HL-60 (cell line): Measurements from ENCODE around the gene TMEM45A.

Experiments used
- DNase-seq, 2 experiments: peaks; one replicate each; pipeline ENCODE4 v3.0.0-alpha.2; 2010 to 2020; ENCODE audit warnings: low read depth in 1 of 2, low spot score in 1 of 2
- H3K27ac ChIP-seq: fragments of 250-450 bp; sonication (Bioruptor Pico); replicated peaks from 2 replicates; pipeline ENCODE4 v1.5.1; 2020; ENCODE audit warnings: mild to moderate bottlenecking, moderate library complexity
- H3K27me3 ChIP-seq: fragments of 250-450 bp; sonication (Bioruptor Pico); 2 replicates; pipeline ENCODE4 v1.5.1; 2021; ENCODE audit warnings: mild to moderate bottlenecking, moderate library complexity; ENCODE audit not compliant: insufficient read depth, poor library complexity, severe bottlenecking
- H3K4me3 ChIP-seq: replicated peaks from 2 replicates; pipeline ENCODE4 v1.5.1; 2011; ENCODE audit warnings: mild to moderate bottlenecking, control low read depth, low read length; ENCODE audit not compliant: insufficient read depth
- GABPA ChIP-seq: IDR thresholded peaks from 2 replicates; pipeline ENCODE4 v1.6.1; 2012; ENCODE audit warnings: low read depth
- POLR2AphosphoS5 ChIP-seq: IDR thresholded peaks from 2 replicates; pipeline ENCODE4 v1.6.1; 2012; ENCODE audit warnings: low read depth
- SPI1 ChIP-seq: IDR thresholded peaks from 2 replicates; pipeline ENCODE4 v1.6.1; 2012; ENCODE audit warnings: low read depth, mild to moderate bottlenecking, borderline replicate concordance
- TF ChIP-seq, protein P1 (sequence below): IDR thresholded peaks from one replicate; pipeline ENCODE4 v1.5.1; 2011; ENCODE audit warnings: low read length, control low read depth, inconsistent platforms; ENCODE audit not compliant: insufficient read depth
- TF ChIP-seq, protein P2 (sequence below): IDR thresholded peaks from 2 replicates; pipeline ENCODE4 v1.6.1; 2012; ENCODE audit warnings: low read depth; ENCODE audit not compliant: insufficient replicate concordance

The TMEM45A gene

DNA sequence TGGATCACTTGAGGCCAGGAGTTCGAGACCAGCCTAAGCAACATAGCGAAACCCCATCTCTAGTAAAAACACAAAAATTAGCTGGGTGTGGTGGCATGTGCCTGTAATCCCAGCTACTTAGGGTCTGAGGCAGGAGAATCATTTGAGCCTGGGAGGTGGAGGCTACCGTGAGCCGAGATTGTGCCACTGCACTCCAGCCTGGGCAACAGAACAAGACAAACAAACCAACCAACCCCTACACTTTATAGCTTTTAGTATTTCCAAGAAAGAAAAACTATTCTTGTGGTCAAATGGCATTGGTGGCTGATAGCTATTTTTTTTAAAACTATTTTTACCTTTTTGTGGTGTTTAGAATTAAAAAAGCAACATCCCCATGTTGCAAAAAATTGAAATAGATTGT is 7.2 kb downstream of the TMEM45A start:
- Histone ChIP-seq H3K27ac (no peak overlapping the region), H3K4me3 (no peak overlapping the region), H3K27me3 (no peaks in the 10 kb centered on the region)
- no peak for DNase-seq
- TF ChIP-seq POLR2AphosphoS5 = no peak
- TF ChIP-seq GABPA = no peak
- TF ChIP-seq, protein P1, sequence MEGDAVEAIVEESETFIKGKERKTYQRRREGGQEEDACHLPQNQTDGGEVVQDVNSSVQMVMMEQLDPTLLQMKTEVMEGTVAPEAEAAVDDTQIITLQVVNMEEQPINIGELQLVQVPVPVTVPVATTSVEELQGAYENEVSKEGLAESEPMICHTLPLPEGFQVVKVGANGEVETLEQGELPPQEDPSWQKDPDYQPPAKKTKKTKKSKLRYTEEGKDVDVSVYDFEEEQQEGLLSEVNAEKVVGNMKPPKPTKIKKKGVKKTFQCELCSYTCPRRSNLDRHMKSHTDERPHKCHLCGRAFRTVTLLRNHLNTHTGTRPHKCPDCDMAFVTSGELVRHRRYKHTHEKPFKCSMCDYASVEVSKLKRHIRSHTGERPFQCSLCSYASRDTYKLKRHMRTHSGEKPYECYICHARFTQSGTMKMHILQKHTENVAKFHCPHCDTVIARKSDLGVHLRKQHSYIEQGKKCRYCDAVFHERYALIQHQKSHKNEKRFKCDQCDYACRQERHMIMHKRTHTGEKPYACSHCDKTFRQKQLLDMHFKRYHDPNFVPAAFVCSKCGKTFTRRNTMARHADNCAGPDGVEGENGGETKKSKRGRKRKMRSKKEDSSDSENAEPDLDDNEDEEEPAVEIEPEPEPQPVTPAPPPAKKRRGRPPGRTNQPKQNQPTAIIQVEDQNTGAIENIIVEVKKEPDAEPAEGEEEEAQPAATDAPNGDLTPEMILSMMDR = no peak
- TF ChIP-seq SPI1 = no peak
- TF ChIP-seq, protein P2, sequence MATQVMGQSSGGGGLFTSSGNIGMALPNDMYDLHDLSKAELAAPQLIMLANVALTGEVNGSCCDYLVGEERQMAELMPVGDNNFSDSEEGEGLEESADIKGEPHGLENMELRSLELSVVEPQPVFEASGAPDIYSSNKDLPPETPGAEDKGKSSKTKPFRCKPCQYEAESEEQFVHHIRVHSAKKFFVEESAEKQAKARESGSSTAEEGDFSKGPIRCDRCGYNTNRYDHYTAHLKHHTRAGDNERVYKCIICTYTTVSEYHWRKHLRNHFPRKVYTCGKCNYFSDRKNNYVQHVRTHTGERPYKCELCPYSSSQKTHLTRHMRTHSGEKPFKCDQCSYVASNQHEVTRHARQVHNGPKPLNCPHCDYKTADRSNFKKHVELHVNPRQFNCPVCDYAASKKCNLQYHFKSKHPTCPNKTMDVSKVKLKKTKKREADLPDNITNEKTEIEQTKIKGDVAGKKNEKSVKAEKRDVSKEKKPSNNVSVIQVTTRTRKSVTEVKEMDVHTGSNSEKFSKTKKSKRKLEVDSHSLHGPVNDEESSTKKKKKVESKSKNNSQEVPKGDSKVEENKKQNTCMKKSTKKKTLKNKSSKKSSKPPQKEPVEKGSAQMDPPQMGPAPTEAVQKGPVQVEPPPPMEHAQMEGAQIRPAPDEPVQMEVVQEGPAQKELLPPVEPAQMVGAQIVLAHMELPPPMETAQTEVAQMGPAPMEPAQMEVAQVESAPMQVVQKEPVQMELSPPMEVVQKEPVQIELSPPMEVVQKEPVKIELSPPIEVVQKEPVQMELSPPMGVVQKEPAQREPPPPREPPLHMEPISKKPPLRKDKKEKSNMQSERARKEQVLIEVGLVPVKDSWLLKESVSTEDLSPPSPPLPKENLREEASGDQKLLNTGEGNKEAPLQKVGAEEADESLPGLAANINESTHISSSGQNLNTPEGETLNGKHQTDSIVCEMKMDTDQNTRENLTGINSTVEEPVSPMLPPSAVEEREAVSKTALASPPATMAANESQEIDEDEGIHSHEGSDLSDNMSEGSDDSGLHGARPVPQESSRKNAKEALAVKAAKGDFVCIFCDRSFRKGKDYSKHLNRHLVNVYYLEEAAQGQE = no peak

DNA sequence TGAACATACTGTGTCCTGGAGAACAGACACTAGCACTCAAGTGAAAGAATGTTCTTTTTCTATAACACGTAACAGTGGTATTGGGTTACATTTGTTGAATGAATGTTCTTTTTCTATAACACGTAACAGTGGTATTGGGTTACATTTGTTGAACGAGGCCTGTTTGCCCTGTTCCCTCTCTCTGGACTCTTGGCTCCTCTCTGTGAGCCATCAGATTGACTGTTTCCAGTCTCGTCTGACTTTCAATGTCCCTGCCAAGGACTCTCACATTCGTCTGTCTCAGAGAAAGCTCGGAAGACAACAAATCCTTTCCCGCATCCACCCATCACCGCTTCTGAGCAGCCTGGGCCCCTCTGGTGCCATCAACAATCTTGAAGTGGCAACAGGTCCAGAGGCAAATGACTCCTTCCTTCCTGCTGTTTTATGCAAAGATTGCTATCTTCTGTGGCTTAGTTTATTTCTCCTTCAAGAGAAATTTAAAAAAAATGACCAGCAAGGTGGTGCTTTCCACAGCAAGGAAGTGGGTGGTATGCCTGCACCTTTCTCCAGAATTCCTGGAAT is 8.0 kb downstream of the TMEM45A start:
- TF ChIP-seq GABPA (no peak), SPI1 (no peak), POLR2AphosphoS5 (no peak)
- TF ChIP-seq, protein P2 = no peak
- TF ChIP-seq, protein P1 = no peak
- H3K4me3 ChIP-seq = no peak overlapping the region
- no peaks in the 10 kb centered on the region for H3K27me3 ChIP-seq
- no peak for DNase-seq
- H3K27ac ChIP-seq = no peak overlapping the region

DNA sequence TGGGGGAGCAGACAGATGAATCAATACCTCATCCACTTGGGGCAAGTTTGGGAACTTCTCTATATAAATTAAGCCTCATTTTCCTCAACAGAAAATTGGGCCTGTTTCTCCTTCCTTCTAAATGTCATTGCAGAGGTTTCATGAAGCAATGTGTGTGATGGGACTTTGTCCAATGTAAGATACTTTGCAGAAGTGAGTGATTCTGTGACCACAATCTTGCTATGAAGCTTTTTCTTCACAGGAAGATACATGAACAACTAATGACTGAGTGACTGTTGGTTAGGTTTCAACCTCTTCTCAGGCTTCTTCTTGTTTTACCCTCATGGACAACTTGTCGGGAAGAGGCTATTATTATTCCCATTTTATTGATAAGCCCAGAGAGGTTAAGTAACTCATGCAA is 11.0 kb downstream of the TMEM45A start:
- no peak for DNase-seq
- H3K4me3 ChIP-seq = no peak overlapping the region
- TF ChIP-seq SPI1 (no peak), GABPA (no peak), POLR2AphosphoS5 (no peak)
- TF ChIP-seq, protein P1 = no peak
- TF ChIP-seq, protein P2 = no peak
- H3K27me3 ChIP-seq = no peaks in the 10 kb centered on the region
- H3K27ac ChIP-seq = no peak overlapping the region
